HG02623 (cell line): ENCODE data around the gene KLHDC2.
"Not testable (repeated sequence)": the region's sequence is repeated elsewhere in the genome, so short reads cannot be mapped to it uniquely, and the experiment has no call there.

Experiments
- ATAC-seq: cut with Tn5 transposase; IDR thresholded peaks from one replicate; pipeline ENCODE4 v1.9.1; 2021; ENCODE audit warnings: moderate library complexity; ENCODE audit not compliant: unreplicated experiment

KLHDC2 gene, protein sequence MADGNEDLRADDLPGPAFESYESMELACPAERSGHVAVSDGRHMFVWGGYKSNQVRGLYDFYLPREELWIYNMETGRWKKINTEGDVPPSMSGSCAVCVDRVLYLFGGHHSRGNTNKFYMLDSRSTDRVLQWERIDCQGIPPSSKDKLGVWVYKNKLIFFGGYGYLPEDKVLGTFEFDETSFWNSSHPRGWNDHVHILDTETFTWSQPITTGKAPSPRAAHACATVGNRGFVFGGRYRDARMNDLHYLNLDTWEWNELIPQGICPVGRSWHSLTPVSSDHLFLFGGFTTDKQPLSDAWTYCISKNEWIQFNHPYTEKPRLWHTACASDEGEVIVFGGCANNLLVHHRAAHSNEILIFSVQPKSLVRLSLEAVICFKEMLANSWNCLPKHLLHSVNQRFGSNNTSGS

DNA sequence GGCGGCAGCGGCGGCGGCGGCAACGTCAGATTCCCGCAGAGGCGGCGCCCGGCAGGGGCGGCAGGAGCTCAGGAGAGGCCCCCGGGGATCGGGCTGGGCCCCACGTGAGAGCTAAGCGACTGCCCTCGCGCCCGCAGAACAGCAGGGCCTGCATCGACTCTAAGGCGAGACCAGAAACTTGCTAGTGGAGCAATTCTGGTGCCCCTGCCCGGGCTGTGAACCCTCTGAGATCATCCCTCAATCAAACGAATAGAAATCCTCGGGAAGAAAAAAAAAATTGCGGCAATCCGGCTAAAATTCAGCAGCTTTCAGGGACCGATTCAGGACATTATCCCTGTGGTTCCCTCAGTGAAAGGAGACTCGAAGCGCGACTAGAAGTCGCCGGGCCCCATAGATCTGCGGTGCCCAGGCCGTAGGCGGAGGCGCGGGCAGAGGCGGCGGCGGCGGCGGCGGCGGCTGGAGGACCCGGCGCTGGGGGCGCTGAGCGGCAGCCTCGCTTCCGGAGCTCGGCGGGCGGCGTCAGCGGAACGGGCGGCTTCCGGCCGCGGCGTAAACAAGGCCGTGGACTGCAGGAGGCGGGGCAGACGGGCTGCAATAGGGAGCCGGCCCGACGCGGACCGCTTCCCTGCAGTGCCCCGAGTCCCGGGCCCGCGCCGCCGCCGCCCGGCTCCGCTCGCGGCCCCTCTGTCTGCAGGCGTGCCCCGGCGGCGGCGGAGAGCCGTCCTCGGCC is at the start of gene KLHDC2:
Gene KLHDC2, plus strand, starts transcription at position 583 of the 730 bp plus-strand sequence. CDS start 316 bp downstream, outside the sequence.
- ATAC-seq: peak; percentile 86

DNA sequence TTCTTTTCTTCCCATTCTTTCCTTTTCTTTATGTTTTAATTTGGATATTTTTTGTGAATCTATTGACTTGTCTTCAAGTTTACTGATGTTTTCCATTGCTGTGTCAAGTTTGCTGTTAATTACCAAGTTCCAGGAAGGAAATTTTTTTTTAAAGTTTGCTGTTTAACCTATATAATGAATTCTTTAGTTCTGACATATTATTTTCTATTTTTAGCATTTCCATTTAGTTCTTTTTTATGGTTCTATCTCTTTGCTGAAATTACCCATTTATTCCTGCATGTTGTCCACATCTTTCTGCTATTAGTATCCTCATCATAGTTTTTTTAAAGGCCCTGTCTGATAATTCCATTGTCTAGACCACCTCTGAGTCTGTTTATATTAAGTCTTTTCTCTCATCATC is 47.2 kb upstream of the KLHDC2 start:
- no peak for ATAC-seq

DNA sequence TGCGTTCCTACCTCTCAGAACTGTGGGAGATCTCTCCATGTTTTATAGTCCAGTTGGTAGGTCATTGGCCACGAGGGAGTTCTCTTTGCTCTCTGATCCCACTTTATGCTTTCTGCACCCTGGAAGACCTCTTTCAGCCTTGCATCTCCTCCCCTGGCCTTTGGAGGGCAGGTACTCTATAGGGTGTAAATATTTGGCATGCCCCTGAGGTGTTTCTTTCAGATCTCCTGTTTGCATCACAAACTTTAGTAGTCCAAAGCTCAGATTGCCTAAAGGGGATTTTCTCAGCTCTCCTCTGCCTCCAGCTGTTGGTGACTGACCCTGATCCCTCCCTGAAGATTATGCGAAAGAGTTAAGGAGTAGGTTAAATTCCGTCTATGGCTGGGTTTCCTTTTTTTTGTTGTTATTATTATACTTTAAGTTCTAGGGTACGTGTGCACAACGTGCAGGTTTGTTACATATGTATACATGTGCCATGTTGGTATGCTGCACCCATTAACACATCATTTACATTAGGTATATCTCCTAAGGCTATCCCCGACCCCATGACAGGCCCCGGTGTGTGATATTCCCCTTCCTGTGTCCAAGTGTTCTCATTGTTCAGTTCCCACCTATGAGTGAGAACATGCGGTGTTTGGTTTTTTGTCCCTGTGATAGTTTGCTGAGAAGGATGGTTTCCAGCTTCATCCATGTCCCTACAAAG is 46.1 kb upstream of the KLHDC2 start:
- not testable (repeated sequence) for ATAC-seq

DNA sequence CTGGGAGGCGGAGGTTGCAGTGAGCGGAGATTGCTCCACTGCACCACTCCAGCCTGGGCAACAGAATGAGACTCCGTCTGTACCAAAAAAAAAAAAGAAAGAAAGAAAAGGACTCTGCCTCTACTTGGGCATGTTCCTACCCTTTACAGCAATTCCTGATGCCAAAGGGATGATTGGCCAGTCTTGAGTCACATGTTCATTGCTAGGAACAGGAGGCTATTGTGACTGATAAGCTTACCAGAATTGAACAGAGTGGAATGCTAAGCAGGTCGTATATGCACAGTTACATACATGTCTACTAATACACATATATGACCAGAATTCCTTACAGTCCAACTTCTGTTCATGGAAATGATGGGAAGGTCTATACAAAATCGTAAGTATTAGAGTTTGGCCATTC is 40.8 kb upstream of the KLHDC2 start:
- ATAC-seq: no peak

DNA sequence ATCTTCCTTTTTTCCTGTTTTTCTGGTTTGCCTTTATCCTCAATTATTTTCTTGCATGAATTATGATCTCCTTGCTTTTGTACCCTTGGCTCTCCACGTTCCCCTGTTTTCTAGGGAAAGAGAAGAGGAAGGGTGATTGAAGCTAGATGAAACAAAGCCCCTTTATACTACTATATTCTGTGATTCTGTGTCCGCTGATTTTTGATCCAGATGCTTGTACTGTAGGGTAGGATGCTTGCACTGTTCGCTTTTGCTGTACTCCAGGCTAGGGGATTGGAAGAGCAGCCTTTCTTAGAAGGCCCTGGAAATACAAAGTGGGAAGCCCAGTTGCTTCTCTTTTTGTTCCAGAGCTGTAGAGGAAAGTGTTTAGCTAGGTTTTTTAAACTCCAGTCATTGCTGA is 35.1 kb upstream of the KLHDC2 start:
- no peak for ATAC-seq

DNA sequence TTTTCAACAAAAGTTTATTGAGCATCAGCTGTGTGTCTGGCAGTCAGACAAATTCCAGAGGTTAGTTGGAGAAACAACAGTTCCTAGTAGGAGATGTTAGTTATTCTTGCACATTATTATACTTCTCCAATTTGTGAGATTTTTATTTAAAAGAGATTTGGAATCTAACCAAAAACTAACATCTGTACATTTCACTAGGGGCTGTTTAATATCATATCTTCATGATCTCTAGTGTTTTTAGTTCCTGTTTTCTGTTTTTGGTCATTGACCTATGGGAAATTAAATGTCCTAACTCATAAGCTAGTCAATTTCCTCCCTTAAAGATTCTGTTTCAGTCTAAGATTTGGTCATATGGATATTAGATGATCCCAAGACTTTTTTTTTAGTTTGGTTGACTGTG is 34.1 kb upstream of the KLHDC2 start:
- ATAC-seq: no peak

DNA sequence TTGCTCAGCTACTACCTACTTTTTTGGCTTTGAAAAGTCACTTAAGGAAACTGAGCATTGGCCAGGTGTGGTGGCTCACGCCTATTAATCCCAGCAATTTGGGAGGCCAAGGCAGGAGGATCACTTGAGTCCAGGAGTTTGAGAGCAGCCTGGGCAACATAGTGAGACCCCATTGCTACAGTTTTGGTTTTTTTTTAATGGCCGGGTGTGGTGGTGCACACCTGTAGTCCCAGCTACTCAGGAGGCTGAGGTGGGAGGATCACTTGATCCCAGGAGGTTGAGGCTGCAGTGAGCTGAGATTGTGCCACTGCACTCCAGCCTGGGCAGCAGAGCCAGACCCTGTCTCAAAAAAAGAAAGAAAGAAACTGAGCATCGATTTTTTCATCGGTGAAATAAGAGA is 32.3 kb upstream of the KLHDC2 start:
- ATAC-seq: not testable (repeated sequence)

DNA sequence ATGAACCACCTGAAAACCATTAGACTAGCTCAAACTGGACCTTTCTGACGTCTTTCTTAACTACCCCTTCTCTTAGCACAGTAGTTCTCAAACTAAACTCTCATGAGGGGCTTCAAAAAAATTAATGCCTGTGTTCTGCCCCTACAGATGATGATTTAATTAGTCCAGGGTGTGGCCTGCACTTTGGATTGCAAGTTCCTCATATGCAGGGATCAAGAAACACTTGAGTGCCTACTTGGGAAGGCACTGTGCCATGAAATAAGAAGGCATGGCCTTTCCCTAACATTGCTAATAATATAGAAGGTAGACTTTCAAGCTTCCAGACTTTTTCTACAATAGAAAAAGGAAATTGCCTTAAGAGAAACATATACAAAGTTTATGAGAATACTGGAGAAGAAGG is 22.8 kb upstream of the KLHDC2 start:
- ATAC-seq: no peak

DNA sequence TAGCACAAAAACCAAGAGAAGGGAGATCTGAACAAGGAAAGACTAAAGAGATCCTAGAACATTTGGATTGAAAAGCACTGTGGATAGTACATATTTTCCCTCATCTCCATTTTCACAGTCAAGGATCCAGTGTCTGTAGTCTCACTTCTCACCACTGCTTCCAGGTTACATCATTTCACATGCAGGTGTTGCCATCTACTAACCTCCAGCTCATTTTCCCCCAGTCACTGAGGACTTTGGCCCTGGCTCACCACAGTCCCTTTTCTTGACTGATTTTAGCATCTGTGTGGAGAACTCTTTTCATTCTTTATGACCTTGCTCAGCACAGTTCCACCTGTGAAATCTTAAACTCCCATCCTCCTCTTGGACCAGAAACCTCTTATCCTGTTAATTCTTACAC is 21.5 kb upstream of the KLHDC2 start:
- ATAC-seq: not testable (repeated sequence)

DNA sequence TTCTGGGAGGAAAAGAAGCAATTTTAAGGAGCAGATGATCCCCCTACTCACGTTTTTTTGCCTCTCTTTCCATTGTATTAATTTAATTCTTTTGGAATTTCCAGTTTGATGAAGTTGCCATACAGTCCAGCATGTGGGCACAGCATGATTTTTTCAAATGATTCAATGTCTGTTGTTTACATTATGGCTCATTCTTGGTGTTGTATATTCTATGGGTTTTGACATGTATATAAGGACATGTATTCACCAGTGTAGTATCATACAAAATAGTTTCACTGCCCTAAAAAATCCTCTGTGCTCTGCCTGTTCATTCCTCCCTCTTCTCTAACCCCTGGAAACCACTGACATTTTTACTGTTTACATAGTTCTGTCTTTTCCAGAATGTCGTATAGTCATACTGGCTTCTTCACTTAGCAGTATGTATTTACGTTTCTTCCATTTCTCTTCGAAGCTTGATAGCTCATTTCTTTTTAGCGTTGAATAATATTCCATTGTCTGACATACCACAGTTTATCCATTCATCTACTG is 13.3 kb upstream of the KLHDC2 start:
- ATAC-seq: no peak

DNA sequence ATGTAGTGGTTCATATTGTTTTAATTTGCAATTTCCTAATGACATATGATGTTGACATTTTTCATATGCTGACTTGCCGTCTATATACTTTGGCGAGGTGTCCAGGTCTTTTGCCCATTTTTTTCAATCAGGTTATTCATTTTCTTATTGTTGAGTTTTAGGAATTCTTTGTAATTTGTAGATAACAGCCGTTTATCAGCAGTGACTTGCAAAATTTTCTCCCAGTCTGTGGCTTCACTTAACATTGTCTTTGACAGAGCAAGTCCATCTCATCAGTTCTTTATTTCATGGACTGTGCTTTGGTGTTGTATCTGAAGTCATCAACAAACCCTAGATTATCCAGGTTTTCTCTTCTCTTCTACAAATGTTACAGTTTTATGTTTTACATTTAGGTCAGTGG is 12.6 kb upstream of the KLHDC2 start:
- no peak for ATAC-seq

DNA sequence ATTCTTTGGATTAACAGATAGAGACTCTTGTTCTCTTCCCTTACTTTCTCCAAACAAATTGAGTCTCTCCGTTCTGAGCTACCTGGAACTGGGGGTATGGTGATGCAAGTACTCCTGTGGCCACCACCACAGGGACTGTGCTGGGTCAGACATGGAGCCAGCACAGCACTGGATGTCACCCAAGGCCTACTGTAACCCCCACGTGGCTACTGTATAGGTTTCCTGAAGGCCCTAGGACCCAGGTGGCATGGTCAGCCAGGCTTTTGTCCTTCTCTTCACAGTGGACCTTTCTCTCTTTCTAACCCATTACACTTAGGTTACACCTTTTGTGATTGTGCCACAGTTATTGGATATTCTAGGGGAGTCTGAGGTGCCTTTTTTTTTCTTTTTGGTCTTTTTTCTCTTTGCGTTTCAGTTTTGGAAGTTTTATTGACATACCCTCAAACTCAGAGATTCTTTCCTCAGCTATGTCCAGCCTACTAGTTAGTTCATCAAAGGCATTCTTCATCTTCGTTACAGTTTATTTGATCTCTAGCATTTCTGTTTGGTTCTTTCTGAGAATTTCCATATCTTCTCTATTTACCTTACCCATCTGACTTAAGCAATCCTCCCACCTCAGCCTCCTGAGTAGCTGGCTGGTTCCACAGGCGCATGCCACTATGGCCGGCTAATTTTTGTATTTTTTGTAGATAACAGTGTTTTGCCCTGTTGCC is 6.0 kb upstream of the KLHDC2 start:
- no peak for ATAC-seq

DNA sequence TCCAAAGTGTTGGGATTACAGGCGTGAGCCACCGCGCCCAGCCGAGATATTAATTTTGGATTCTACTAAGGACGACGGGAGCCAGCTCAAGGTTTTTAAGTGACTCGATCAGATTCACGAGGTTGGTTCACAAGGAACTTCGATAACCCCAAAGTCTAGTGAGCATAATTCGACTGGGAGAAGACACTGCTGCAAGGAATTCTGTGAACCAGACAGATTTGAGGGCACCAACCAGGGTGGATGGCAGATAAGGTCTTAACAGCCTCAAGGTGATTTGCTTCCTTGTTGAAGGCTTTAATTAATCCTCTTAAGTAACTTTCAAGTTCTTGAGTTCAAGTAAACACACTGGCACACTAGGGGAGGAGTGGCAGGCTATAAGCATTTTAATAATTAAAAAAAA is 1.1 kb upstream of the KLHDC2 start:
- ATAC-seq: no peak

DNA sequence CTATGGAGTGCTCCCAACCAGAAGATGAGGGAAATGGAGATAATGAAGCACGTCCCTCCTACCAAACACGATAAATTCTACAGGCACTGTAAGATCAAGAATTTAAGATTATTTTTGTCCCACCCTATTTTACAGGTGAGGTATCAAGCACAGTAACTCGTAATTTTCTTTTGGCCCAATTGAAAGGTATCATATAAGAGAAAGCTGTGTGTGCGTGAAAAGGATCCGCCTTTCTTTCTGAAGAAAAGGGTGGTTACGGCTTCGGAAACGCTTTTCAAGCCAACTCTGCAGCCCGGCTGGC is 733 bp upstream of the KLHDC2 start:
- ATAC-seq: no peak

DNA sequence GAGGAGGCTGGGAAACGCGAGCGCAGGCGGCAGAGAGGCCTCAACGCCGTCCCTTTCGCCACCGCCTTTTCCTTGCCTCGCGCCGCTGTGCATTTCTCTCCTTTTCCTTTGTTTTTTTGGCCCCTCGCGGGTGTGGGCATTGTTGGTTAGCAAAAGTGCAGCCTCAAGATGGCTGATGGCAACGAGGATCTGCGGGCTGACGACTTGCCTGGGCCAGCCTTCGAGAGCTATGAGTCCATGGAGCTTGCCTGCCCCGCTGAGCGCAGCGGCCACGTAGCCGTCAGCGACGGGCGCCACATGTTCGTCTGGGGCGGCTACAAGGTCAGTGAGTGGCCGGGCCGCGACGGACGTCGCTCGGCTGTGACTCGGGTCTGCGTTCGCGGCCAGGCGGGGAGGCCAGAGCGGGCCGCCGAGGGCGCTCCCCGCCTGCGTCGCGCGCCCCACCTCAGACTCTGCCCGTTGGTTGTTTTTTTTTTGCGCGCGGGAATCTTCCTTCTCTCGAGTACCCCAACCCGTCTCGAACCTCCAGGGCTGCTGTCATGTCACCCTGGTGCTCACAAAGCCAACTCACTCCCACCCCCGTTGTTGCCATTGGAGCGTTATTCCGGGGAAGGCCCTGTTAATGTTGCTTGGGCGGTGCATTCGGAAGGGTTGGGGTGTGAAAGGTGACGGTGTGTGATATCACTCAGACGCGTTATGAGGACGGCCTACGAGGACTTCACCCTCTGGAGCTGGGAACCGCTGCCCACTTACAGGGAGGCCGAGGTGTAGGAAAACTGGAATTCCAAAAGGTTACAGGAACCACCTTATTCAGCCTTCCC is 558 bp downstream of the KLHDC2 start:
- peak; percentile 29 for ATAC-seq

DNA sequence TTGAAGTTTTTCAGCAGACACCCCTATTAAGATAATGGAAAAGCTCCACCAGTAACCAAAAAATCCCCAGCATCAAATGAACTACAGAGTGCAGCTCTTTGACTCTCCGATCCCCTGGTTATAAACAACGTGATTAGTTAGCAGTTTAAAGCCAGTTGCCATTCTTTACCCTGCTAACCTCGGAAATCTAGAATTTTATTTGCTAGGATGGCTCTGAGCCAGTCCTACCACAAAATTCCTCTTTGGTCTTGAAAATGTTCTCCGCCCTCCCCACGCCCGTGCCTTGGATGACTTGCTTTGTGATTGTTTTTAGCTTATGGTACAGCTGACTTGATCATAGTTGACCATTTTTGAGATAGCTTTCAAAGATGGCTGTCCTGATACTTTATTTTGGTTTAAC is 1.2 kb downstream of the KLHDC2 start:
- no peak for ATAC-seq

DNA sequence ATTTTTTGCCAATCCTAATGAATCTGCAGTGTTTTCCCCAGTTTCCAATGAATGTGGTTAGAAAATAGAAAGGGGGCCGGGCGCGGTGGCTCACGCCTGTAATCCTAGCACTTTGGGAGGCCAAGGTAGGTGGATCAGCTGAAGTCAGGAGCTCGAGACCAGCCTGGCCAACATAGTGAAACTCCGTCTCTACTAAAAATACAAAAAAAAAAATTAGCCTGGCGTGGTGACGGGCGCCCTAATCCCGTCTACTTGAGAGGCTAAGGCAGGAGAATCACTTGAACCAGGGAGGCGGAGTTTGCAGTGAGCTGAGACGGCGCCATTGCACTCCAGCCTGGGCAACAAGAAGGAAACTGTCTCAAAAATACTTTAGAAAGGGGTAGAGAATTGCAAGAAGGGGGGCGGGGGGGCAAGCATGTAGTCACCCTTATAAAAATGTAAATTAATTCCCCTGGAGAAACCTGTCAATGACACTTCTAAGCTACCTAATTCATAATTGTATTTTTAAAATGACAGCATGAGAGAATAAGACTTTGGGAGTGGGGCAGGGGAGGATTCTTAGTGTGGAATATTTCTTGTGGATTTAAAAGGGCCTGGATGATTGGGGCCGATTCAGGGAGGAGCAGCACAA is 1.7 kb downstream of the KLHDC2 start:
- no peak for ATAC-seq

DNA sequence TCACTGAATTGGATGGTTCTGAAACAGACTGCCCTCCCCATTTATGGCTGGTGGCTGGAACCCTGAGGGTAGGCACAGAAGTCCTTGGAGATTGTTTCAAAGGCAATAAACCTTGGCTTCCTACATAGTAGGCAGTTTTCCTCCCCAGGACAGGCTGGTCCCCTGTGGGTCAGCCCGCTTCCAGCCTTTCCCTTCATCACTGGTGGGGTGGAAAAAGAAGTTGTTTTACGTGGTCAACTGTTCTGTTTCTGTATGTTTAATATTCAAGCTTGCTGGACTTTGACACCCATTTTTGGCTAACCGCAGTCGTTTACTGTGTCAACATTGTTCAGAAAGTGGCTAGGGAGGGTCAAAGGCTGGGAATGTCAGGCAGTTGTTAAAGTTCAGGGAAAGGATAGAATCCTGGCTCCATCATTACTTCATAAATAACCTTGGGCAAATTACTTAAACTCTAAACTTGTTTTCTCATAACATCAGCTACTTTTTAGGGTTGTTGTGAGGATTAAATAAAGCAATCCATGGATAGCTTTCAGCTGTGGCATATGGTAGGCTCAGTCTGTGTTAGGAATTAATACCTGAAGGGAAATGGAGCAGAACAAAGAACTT is 2.4 kb downstream of the KLHDC2 start:
- no peak for ATAC-seq

DNA sequence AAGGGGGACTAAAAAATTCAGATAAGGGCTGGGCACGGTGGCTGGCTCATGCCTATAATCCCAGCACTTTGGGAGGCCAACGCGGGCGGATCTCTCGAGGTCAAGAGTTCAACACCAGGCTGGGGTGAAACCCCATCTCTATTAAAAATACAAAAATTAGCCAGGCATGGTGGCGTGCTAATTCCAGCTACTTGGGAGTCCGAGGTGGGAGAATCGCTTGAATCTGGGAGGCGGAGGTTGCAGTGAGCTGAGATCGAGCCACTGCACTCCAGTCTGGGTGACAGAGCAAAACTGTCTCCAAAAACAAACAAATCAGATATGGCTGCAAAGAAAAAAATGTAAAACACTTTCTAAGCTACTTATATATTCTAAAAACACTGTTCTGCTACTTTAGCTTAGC is 3.7 kb downstream of the KLHDC2 start:
- not testable (repeated sequence) for ATAC-seq
